ENCODE measurements around the gene MAP3K8. TPM values are rescaled to one million over a fixed set of nuclear protein-coding genes. Genes with fewer than 3 reads are reported as not detected.
A peak's percentile ranks its signal among the peaks of the same experiment; 100 is the strongest.

The MAP3K8 gene
- total RNA-seq, 1 experiment from 2014 or later, result 13.8 TPM

DNA sequence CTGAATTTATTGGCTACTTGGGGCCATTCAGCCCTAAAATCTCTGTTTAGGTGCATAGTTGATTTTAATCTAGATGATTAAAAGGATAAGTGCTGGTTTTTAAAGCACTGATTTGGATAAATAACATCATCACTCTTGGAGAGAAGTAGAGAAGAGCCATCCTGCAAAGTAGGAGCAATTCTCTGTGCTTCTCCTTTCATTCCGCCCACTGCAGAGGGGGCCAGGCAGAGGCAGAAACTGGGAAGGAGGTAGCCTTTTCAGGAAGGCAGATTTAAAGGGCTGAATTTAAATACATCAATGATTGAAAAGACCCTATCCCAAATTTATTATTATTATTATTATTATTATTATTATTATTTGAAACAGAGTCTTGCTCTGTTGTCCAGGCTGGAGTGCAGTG is 14.1 kb downstream of the MAP3K8 start (continued):
- TF ChIP-seq, protein P1, sequence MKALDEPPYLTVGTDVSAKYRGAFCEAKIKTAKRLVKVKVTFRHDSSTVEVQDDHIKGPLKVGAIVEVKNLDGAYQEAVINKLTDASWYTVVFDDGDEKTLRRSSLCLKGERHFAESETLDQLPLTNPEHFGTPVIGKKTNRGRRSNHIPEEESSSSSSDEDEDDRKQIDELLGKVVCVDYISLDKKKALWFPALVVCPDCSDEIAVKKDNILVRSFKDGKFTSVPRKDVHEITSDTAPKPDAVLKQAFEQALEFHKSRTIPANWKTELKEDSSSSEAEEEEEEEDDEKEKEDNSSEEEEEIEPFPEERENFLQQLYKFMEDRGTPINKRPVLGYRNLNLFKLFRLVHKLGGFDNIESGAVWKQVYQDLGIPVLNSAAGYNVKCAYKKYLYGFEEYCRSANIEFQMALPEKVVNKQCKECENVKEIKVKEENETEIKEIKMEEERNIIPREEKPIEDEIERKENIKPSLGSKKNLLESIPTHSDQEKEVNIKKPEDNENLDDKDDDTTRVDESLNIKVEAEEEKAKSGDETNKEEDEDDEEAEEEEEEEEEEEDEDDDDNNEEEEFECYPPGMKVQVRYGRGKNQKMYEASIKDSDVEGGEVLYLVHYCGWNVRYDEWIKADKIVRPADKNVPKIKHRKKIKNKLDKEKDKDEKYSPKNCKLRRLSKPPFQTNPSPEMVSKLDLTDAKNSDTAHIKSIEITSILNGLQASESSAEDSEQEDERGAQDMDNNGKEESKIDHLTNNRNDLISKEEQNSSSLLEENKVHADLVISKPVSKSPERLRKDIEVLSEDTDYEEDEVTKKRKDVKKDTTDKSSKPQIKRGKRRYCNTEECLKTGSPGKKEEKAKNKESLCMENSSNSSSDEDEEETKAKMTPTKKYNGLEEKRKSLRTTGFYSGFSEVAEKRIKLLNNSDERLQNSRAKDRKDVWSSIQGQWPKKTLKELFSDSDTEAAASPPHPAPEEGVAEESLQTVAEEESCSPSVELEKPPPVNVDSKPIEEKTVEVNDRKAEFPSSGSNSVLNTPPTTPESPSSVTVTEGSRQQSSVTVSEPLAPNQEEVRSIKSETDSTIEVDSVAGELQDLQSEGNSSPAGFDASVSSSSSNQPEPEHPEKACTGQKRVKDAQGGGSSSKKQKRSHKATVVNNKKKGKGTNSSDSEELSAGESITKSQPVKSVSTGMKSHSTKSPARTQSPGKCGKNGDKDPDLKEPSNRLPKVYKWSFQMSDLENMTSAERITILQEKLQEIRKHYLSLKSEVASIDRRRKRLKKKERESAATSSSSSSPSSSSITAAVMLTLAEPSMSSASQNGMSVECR (CRISPR knock-in tag; IDR thresholded peaks at IDR 0.05; ENCODE audit: borderline replicate concordance), result no peak
- TF ChIP-seq CDX4 (CRISPR knock-in tag; IDR thresholded peaks at IDR 0.05; ENCODE audit: borderline replicate concordance) (no peak), RELA (CRISPR knock-in tag; IDR thresholded peaks at IDR 0.05; ENCODE audit: borderline replicate concordance) (no peak), ATF2 (CRISPR knock-in tag; IDR thresholded peaks at IDR 0.05; ENCODE audit: borderline replicate concordance, low read depth) (no peak), EMX1 (CRISPR knock-in tag; IDR thresholded peaks at IDR 0.05) (no peak), SMAD4 (CRISPR knock-in tag; IDR thresholded peaks at IDR 0.05) (no peak), ZNF317 (CRISPR knock-in tag; IDR thresholded peaks at IDR 0.05; ENCODE audit: borderline replicate concordance, low read depth) (no peak), NFATC4 (CRISPR knock-in tag; IDR thresholded peaks at IDR 0.05) (no peak)
- TF ChIP-seq, protein P2, sequence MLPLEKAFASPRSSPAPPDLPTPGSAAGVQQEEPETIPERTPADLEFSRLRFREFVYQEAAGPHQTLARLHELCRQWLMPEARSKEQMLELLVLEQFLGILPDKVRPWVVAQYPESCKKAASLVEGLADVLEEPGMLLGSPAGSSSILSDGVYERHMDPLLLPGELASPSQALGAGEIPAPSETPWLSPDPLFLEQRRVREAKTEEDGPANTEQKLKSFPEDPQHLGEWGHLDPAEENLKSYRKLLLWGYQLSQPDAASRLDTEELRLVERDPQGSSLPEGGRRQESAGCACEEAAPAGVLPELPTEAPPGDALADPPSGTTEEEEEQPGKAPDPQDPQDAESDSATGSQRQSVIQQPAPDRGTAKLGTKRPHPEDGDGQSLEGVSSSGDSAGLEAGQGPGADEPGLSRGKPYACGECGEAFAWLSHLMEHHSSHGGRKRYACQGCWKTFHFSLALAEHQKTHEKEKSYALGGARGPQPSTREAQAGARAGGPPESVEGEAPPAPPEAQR (CRISPR knock-in tag; IDR thresholded peaks at IDR 0.05), result no peak

GRCh38 chr10:30453764-30454527 is 20.0 kb downstream of the MAP3K8 start:
- H3K4me1 Mint-ChIP-seq, result peaks cover 29% of the 10 kb centered on the region
- H3K9me3 Mint-ChIP-seq, result no peaks in the 10 kb centered on the region
- no peak overlapping the region for H3K4me3 Mint-ChIP-seq
- H3K27me3 Mint-ChIP-seq (ENCODE audit: low read depth), result no peaks in the 10 kb centered on the region
- ChIA-PET CTCF (no interaction called here), POLR2A (no interaction called here)
- DNase-seq (ENCODE audit: low spot score) (no peak), ATAC-seq (no peak)
- peaks cover 33% of the 10 kb centered on the region for H3K36me3 Mint-ChIP-seq
- peak overlapping the region; percentile 38; the same call in 1 of the 2 replicates for H3K27ac Mint-ChIP-seq
- TF ChIP-seq, protein P3, sequence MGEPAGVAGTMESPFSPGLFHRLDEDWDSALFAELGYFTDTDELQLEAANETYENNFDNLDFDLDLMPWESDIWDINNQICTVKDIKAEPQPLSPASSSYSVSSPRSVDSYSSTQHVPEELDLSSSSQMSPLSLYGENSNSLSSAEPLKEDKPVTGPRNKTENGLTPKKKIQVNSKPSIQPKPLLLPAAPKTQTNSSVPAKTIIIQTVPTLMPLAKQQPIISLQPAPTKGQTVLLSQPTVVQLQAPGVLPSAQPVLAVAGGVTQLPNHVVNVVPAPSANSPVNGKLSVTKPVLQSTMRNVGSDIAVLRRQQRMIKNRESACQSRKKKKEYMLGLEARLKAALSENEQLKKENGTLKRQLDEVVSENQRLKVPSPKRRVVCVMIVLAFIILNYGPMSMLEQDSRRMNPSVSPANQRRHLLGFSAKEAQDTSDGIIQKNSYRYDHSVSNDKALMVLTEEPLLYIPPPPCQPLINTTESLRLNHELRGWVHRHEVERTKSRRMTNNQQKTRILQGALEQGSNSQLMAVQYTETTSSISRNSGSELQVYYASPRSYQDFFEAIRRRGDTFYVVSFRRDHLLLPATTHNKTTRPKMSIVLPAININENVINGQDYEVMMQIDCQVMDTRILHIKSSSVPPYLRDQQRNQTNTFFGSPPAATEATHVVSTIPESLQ (CRISPR knock-in tag; IDR thresholded peaks at IDR 0.05), result no peak
- TF ChIP-seq MAX (CRISPR knock-in tag; IDR thresholded peaks at IDR 0.05), result no peak
- TF ChIP-seq ESRRA (CRISPR knock-in tag; IDR thresholded peaks at IDR 0.05; ENCODE audit: borderline replicate concordance), result no peak
- no peak for TF ChIP-seq NR2C2 (CRISPR knock-in tag; IDR thresholded peaks at IDR 0.05)
- TF ChIP-seq ZNF121 (CRISPR knock-in tag; IDR thresholded peaks at IDR 0.05), result peak; percentile 70; the same call in 1 of the 2 replicates
